ENCODE measurements around the gene MFAP5.
A peak's percentile ranks its signal among the peaks of the same experiment; 100 is the strongest.

MFAP5 gene

GRCh38 chr12:8662593-8662992, at the start of gene MFAP5:
Gene MFAP5 (minus strand): TSS chr12:8662826. CDS start chr12:8662104, 722 bp downstream.
- no peak for DNase-seq

- peak; percentile 35 for DNase-seq
Measured at GRCh38 chr12:8709124-8709830, 46.7 kb upstream of the MFAP5 start.

- DNase-seq, result no peak
Measured at GRCh38 chr12:8702159-8702558, 39.5 kb upstream of the MFAP5 start.

- no peak for DNase-seq
Measured at GRCh38 chr12:8701046-8701660, 38.5 kb upstream of the MFAP5 start.

GRCh38 chr12:8699714-8700113, 37.1 kb upstream of the MFAP5 start:
- peak; percentile 60 for DNase-seq

GRCh38 chr12:8698879-8699278, 36.3 kb upstream of the MFAP5 start:
- peak; percentile 17 for DNase-seq

GRCh38 chr12:8698132-8698851, 35.7 kb upstream of the MFAP5 start:
- peak; percentile 69 for DNase-seq

- DNase-seq, result peak; percentile 91
Measured at GRCh38 chr12:8697476-8698131, 35.0 kb upstream of the MFAP5 start, which contains the start of gene RIMKLB. Gene RIMKLB (plus strand): TSS chr12:8697991. CDS start chr12:8713867, 15,876 bp downstream.

GRCh38 chr12:8697120-8697475, 34.5 kb upstream of the MFAP5 start:
- peak; percentile 82 for DNase-seq

GRCh38 chr12:8696442-8697090, 33.9 kb upstream of the MFAP5 start:
- no peak for DNase-seq

- DNase-seq, result no peak
Measured at GRCh38 chr12:8695116-8695515, 32.5 kb upstream of the MFAP5 start.

GRCh38 chr12:8692573-8692972, 29.9 kb upstream of the MFAP5 start:
- peak; percentile 64 for DNase-seq

- DNase-seq, result no peak
Measured at GRCh38 chr12:8689681-8690080, 27.1 kb upstream of the MFAP5 start.

GRCh38 chr12:8687846-8688601, 25.4 kb upstream of the MFAP5 start:
- peak; percentile 72 for DNase-seq

- DNase-seq, result no peak
Measured at GRCh38 chr12:8685051-8685450, 22.4 kb upstream of the MFAP5 start.

- no peak for DNase-seq
Measured at GRCh38 chr12:8681129-8681884, 18.7 kb upstream of the MFAP5 start.

GRCh38 chr12:8680533-8680932, 17.9 kb upstream of the MFAP5 start:
- DNase-seq, result no peak

- no peak for DNase-seq
Measured at GRCh38 chr12:8678661-8679111, 16.1 kb upstream of the MFAP5 start.

GRCh38 chr12:8677362-8677761, 14.7 kb upstream of the MFAP5 start:
- DNase-seq, result no peak

- no peak for DNase-seq
Measured at GRCh38 chr12:8676651-8677050, 14.0 kb upstream of the MFAP5 start.

GRCh38 chr12:8675591-8676036, 13.0 kb upstream of the MFAP5 start:
- DNase-seq, result peak; percentile 30

Data from hematopoietic multipotent progenitor cell treated with erythropoietin and hydrocortisone succinate and interleukin-3 and kit ligand, for 4 days (in vitro differentiated cells).